Nucleus accumbens (tissue), 56 donors: ENCODE data around the gene KDSR.

Source experiments
- DNase-seq, 56 donors: peaks; one replicate each; lab custom pipeline; 2025; lab: John Stamatoyannopoulos, UW

KDSR gene

DNA sequence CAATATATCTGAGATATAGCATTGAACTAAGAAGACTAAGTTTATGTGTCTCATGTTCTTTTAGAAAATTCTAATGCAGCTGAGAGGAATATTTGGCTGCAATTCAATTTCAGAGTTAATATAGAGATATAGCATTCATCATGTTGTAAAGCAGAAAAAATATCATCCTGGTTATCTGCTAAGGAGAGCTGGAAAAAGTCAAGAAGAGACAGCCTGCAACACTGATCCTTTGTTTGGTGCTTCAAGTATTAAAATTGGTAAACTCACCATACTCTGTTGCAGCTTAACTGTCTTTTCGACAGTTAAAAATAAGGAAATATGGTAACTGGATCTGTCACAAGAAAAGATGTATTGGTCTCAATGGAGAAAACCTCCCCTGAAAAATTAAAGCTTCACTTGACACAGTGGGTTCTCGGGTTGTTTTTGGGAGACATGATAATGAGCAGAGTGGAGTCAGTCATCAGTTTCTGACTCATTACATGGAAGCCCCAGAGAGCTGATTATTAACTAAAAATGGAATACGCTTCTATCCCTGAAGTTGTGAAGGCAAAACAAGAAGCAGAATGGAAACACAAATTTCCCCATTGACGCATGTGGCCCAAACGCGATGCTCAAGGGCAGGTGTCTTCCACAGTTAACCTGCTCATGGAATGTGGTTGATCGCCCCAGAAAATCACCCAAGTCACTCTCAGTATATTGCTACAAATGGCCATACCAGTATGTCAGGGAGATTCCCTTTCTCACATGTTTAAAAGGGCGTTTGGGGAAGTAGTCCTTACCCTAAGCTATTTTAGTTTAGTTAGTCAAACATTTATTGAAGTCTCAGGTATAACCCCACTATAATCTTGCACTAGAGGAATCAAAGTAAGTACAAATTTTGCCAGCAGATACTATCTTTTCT, 55.6 kb downstream of the KDSR start:
- DNase-seq: no peak

GRCh38 chr18:63309422-63309821, 57.6 kb downstream of the KDSR start:
- no peak for DNase-seq

DNA sequence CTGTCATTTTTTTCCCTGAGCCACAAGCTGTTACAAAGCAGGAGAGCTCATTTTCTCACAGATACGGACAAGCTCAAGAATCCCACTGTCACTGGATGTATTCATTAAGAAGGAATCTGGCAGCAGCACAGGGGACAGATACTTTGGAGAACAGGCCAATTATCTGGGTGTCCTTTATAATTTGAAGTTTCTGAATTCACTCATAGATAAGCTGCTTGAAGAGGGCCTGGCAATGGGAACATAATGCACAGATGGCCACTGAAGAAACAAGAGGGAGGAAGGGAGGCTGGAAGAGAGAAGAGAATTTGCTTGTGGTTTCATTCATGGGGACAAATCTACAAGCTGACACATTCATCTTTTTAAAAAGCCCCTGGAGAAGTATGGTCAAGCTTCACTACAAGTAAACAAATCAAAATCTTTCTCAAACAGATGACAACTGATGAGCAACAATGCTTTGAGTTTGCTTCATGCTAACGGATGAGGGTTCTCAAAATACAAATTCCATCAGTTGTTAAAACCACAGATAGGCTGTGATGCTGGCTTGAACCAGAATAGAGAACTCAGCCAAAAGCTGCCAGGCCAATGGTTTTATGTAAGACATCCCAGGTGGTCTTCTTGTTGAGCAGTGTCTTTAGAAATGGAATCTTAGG, 59.3 kb downstream of the KDSR start:
- DNase-seq: peak in 2 of 56 donors; percentile 16 to 18

DNA sequence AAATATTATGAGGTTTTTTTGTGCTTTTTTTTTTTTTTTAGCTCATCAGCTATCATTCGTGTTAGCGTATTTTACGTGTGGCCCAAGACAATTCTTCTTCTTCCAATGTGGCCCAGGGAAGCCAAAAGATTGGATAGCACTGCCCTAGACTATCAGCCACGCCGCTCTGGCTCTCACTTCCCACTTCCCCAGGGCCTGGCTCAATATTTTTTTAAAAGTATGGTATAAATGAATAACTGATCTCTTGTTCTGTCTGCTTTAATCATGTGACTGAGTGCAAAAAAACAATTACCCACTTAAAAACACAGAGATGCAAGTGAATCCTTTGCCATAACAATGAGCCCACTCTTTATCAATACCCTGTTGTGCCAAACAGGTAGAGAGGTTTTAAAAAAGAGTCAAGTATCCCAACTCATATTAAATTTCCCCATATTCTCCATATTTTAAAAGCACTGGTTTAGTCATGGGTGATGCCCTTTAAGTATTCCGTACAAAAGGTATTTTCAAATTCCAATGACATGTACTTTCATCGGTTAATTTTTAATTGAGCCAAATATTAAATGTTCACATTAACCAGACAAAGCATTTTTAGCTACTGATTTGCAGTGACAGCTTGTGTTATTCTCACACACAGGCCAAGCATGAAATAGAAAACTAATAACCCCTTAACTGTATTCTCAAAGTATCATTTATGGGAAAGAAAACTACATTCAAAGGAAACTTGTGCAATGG, 60.0 kb downstream of the KDSR start:
- no peak for DNase-seq

DNA sequence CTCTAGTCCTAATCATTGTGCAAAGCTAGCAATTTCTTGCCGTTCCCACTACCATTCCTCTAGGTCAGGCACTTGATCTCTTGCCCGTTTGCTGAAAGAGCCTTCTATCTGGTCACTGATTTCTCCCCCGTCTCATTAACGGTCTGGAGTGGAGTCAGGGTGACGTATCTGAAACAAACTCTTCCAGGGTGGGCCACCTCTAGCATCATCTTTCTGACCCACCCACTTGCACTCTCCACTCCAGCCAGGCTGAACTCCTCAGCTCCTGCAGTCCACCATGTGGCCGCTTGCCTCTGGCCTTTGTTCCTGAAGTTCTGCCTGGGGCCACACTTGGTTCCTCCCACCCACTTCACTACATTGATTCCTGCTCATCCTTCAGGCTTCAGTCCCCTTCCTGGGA, 60.8 kb downstream of the KDSR start:
- DNase-seq: no peak

DNA sequence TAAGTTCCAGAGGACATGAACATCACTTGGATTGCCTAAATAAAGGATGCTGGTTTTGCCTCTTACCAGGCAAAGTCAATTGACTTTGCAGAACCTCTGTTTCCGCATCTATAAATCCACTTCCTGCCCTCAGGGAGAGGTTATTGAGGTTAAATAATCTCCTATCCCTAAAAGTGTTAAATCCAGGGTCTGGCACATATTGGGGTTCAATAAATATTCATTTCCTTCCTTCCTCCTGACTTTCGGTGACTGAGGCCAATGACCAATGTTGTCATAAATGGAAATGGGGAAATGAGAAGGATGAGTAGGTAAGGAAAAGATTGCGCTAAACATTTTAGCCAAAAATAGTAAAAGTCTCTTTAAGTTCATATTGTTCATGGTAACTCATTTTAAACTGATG, 63.5 kb downstream of the KDSR start:
- no peak for DNase-seq

DNA sequence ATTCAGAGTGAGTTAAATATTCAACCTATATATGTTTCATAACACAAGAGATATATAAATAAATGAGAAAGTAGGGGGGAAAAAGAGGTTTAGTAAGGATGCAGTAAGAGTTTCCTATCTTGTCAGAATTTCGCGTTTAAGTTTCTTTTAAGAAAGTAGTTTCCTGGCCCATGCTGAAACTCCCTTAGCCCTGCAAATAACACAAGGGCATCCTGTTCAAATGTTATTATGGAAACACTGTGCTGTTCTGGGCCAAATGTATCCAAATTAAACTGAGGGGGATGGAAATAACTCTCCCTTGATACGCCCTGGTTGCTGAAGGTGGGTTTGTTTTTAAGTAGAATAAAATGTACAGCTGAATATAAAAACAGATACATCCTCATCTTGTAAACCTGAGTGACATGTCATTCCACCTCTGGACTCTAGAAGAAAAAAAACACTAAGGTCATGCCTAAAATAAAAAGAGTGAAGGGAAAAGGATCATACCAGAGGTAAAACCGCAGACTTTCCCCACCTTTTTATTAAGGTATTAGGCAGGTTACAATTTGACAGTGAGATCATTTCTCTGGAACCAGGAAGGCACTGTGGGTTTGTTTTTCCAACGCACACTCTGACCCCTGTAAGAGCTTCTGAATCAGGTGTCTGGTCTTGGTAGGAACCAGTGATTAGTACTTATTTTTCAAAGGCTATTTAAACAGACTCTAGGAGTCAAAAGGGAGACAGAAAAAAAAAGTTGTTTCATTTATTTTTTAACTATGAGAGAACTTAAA, 64.2 kb downstream of the KDSR start:
- no peak for DNase-seq

DNA sequence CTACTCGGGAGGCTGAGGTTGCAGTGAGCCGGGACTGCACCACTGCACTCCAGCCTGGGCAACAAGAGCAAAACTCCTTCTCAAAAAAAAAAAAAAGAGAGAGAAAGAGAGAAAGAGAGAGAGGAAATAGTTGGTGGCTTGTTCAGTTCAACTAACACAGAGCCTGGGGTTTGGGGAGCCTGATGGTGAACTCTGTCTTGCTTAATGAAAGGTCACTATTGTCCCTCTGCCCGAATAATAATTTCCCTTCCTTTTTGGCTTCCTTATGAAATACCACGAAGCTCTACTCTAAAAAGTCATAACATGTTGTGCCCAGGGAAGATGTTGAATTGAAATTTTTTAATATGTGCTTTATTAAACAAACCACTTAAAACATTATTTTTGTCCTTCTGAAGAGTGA, 64.8 kb downstream of the KDSR start:
- DNase-seq: no peak

- no peak for DNase-seq
These were observed 65.6 kb downstream of the KDSR start for GRCh38 chr18:63301434-63301833.

DNA sequence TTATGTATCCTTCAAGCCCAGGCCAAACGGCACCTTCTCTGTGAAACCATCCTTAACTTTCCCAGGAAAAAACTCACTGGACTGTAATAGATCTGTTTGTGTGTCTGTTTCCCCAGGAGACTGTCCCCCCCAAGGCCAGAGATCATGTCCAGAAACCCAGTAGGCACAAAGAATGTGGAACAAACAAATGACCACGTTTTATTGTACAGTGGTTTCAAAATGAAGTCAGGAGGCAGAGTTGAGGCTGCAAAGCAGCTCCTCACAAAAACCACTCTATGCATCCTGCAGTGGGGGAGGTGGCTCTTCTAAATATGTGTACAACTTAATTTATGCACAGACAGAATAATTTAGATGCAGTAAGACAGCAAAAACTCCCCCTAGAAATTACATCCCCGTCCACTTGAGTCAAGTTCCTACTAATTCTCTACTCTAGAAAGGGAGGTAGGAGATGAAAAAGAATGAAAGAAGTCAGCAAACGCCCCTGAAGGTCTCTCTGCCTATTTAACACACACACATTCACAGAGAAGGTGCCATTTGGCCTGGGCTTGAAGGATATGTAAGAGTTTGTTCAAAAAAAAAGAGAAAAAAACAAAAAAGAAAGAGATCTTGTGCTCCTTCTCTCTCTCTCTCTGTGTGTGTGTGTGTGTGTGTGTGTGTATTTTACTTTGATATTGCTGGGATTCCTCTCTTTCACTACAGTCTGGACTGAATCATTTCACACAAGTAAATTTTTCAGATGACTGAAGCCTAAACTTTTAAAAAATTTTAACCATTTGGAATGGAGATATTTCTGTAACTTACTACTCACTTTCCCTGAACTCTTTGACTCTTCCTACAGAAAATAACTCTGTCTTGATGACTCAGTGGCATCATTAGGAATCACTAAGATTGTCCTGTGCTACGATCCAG, 66.9 kb downstream of the KDSR start:
- DNase-seq: no peak

- DNase-seq: no peak
These were observed 68.3 kb downstream of the KDSR start for GRCh38 chr18:63298400-63299365.

GRCh38 chr18:63297687-63298399, 69.2 kb downstream of the KDSR start:
- peak in 25 of 56 donors; percentile 9 to 66 (median 33) for DNase-seq

DNA sequence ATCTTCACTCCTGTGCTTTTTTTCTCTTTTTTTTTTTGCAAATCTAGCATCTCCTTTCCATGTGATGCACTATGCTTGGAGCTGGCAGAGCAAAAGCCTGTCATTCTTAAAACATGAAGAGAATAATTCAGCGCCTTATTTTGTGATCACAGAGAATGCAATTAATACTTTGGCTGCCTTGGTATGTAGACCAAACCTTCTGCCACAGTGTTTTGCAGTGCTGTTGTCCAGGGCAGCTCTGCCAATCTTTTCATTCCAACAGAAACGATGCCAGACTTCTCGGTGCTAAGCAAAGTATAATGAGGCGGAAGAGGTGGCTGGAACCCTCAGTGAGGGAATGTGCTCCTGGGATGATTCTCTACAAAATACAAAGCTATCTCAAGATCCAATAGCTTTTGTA, 73.1 kb downstream of the KDSR start:
- peak in 18 of 56 donors; percentile 14 to 75 (median 34) for DNase-seq

DNA sequence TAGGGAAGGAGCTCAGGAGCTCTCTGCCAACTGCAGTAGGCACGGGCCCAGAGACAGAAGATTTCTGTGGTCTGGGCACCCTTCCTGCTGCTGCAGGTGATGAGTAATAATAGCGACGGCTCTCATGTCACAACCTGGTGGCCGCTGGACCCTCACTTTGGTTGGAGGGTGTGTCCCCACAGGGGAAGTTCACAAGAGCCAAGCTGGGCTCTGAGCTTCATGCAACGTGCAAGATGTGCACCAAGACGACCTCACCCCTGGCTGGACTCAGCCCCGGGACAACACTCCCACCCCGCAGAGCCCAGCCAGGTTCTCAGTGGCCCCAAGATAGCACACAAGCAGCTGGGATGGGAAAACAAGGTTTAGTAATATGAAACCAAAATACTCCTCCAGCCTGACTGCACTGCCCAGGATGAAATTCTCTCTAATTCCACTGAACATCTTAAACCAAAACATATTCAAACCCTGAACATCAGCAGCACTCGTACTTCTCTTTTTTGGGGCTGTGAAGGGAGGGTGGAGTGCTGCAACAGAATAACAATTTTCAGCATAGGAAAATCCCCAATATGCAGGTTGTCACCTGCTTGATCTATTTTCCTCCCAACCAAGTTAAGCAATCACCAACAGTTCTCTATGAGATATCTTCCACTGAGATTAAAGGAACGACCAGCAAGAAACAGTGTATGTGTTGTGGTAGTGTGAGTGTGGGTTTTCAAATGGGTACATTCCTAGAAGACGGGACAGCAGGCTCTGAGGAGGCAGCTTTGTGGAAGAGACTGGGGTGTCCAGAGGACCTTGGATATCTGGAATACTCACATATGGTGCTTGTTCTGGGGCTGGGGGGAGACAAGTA, 73.9 kb downstream of the KDSR start:
- no peak for DNase-seq

DNA sequence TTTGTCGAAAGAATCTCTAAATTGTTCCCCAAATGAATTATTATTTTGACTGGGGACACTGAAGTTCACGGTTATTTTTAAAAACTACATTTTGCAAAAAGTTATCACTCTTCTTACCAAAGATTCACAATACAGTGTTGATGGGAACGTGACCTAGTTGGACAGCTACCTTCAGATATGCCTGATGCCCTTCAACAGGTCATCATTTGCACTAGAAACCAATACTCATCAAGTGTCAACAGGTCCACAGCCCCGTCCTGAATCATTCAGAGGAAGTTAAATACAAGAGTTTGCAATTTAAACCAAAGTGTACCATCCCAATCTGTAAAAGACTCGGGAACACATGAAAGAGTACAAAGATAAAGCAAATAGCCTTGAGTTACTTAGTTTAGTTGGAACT, 75.7 kb downstream of the KDSR start:
- DNase-seq: no peak

DNA sequence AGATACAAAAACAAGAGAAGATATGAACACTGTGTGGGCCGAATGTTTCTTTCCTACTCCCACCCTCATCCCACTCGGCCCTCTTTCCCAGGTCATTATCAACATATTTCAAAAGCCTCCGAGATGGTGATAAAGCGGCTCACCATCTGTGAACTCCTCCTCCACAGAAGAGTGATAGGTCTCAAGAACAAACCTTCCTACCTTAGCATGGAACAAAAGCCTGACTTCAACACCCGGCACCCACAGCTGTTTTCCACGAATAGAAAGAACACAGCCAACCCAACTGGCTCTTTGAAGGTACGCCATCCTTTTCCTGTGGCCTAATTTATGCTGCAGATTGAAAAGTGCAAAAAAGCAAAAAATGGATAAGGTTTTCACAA, 76.2 kb downstream of the KDSR start:
- peak in 1 of 56 donors; percentile 8 for DNase-seq
